Measurements from ENCODE around the gene DMWD.

The DMWD gene

DNA sequence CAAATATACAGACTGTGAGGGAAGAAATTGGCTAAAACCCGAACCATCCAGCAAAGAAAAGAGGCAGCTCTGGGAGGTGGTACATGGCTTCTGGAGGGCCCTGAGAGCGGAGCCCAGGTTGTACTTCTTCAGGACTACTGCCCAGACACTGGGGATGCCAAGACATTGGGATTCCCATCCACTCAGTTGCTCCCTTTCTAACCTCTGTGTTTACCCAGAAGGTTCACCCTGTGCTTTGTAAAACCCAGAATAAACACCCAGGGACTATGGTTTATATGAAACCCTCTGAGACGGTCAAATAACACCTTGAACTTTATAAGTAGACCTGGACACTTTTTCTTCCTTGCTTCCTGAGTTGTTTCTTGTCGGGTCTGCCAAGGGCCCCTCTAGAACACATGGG lies 49.7 kb downstream of the DMWD start:
- no peak for DNase-seq

DNA sequence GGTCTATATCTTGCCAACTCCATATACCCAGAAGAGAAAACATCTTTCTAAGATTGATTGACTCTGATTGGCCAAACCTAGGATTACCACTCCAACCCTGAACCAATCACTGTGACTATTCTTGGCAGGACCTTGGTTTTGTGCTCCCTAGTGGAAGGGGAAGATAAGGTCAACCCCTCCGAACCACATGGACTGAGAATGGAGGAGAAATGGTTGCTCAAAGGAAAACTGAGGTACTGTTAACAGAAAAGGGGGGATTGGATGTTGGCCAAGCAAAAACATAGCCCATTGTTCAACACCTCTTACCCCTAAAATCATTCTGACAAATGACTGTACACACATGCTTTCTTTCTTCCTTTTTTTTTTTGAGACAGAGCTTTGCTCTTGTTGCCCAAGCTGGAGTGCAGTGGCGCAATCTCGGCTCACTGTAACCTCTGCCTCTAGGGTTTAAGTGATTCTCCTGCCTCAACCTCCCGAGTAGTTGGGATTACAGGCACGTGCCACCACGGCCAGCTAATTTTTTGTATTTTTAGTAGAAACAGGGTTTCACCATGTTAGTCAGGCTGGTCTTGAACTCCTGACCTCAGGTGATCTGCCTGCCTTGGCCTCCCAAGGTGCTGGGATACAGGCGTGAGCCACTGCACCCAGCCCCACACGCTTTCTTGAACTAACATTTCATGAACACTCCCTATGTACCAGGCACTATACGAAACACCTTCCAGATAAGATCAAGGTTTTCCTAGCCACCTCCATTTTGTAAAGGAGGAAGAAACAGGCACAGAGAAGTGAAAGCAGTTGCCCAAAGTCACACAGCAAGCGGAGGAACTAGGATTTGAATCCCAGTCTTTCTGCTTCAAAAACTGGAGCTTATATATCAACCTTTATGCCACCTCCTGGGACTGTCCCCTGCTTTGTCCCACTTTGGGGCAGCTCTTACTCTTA lies 52.9 kb downstream of the DMWD start:
- no peak for DNase-seq

DNA sequence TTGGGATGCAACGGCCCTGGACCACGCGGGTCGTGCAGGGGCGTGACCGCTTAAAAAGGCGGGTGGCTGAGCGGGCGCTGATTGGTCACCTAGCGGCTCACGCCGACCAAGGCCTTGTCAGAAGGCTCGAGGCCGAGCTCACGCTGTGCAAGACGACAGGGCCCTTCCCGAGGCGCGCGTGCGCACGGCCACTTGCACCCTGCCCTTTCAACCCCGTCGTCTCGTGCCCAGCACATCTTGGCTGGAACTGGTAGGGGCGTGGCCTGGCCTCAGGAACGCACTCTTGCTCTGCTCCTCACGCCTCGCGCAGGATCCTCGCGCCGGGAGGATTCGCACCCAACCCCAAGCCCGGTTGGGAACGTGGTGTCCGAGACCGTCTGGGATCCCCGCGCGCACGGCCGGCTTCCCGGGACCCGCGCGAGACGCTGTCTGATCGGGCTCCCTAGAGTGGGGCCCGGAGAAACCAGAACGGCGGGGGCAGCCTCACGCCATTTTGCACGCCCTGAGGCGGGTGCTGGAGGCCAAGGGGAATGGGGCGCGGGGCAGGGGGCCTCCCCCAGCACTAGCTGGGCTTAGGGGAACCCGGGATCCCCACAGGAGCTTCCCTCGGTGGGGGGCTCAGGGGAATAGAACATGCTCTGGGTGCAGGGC lies 59.4 kb downstream of the DMWD start, which contains the start of gene MEIOSIN:
Gene MEIOSIN, plus strand, starts transcription at position 280 of the 651 bp plus-strand sequence. CDS start 1,938 bp downstream, outside the sequence.
- no peak for DNase-seq

Measured in activated CD4-positive, alpha-beta T cell treated with anti-CD3 and anti-CD28 coated beads for 4 hours (primary cell).